ENCODE measurements around the gene ADPRS. TPM values are rescaled to one million over a fixed set of nuclear protein-coding genes. Genes with fewer than 3 reads are reported as not detected.
A peak's percentile ranks its signal among the peaks of the same experiment; 100 is the strongest.

The ADPRS gene
- total and polyA plus RNA-seq, 9 donors = 14.9 to 52.2 (median 24.9) TPM

GRCh38 chr1:36081926-36082485, 6.7 kb upstream of the ADPRS start:
- Histone ChIP-seq H3K4me3 (no peak overlapping the region), H3K27ac (no peak overlapping the region), H3K9me3 (no peaks in the 10 kb centered on the region), H3K36me3 (no peaks in the 10 kb centered on the region), H3K27me3 (no peaks in the 10 kb centered on the region), H3K4me1 (ENCODE audit: insufficient read depth) (peaks cover 4% of the 10 kb centered on the region)
- no peak for DNase-seq
- 60 to 70% (median 68%) methylated on average over 3 of the region's 3 CpGs for WGBS, 3 donors
- TF ChIP-seq POLR2A (IDR thresholded peaks at IDR 0.05) (no peak), CTCF (IDR thresholded peaks at IDR 0.05) (no peak)
- intact Hi-C loops (cut with DNase I) = no loop called here

GRCh38 chr1:36083219-36083618, 5.5 kb upstream of the ADPRS start:
- Histone ChIP-seq H3K4me3 (no peak overlapping the region), H3K36me3 (no peaks in the 10 kb centered on the region), H3K27me3 (no peaks in the 10 kb centered on the region), H3K9me3 (no peaks in the 10 kb centered on the region), H3K27ac (no peak overlapping the region), H3K4me1 (ENCODE audit: insufficient read depth) (peaks cover 4% of the 10 kb centered on the region)
- intact Hi-C loops (cut with DNase I) = no loop called here
- no peak for TF ChIP-seq EP300 (IDR thresholded peaks at IDR 0.05)
- no peak for TF ChIP-seq POLR2A (IDR thresholded peaks at IDR 0.05)
- no peak for TF ChIP-seq CTCF (IDR thresholded peaks at IDR 0.05)
- WGBS, 3 donors = 86 to 91% (median 88%) methylated on average over 13 of the region's 13 CpGs
- no peak for DNase-seq

- Histone ChIP-seq H3K4me3 (peak within 1 kb of the TSS; percentile 34), H3K4me1 (ENCODE audit: insufficient read depth) (peaks cover 6% of the 10 kb centered on the region), H3K27me3 (no peaks in the 10 kb centered on the region), H3K36me3 (no peaks in the 10 kb centered on the region), H3K9me3 (no peaks in the 10 kb centered on the region), H3K27ac (no peak within 1 kb of the TSS)
- DNase-seq = peak; percentile 44 to 78 (median 55)
- 11 to 12% (median 12%) methylated on average over 57 to 59 of the region's 59 CpGs for WGBS, 3 donors
- intact Hi-C loops (cut with DNase I) = no loop called here
- TF ChIP-seq POLR2A (IDR thresholded peaks at IDR 0.05) (no peak), CTCF (IDR thresholded peaks at IDR 0.05) (no peak), EP300 (IDR thresholded peaks at IDR 0.05) (no peak)
Measured at GRCh38 chr1:36083635-36084496, 4.8 kb upstream of the ADPRS start, which contains the start of gene TEKT2. TEKT2 (plus strand) TSS chr1:36084094; CDS start chr1:36084922, 828 bp downstream.

- intact Hi-C loops (cut with DNase I) = loop anchor here in 1 of 4 donors (5.0 kb wide), 1 partner anchor 202 kb away; the partner anchor contains the start of gene AGO1
- H3K27ac ChIP-seq = no peak overlapping the region
- H3K9me3 ChIP-seq = no peaks in the 10 kb centered on the region
- WGBS, 3 donors = 45 to 53% (median 51%) methylated on average over 19 of the region's 19 CpGs
- peaks cover 8% of the 10 kb centered on the region for H3K4me1 ChIP-seq (ENCODE audit: insufficient read depth)
- TF ChIP-seq CTCF (IDR thresholded peaks at IDR 0.05) = no peak
- TF ChIP-seq POLR2A (IDR thresholded peaks at IDR 0.05) = no peak
- TF ChIP-seq EP300 (IDR thresholded peaks at IDR 0.05) = no peak
- peak overlapping the region; percentile 34 for H3K4me3 ChIP-seq
- no peak for DNase-seq
- no peaks in the 10 kb centered on the region for H3K27me3 ChIP-seq
- no peaks in the 10 kb centered on the region for H3K36me3 ChIP-seq
Measured at GRCh38 chr1:36084497-36085115, 4.1 kb upstream of the ADPRS start.
